GM18502 (cell line): Measurements from ENCODE around the gene ITCH.
"Not testable (repeated sequence)": the region's sequence is repeated elsewhere in the genome, so short reads cannot be mapped to it uniquely, and the experiment has no call there.

Source experiments
- ATAC-seq: cut with Tn5 transposase; IDR thresholded peaks from one replicate; pipeline ENCODE4 v1.9.1; 2021; ENCODE audit warnings: mild to moderate bottlenecking; ENCODE audit not compliant: unreplicated experiment, poor library complexity

Gene ITCH

GRCh38 chr20:34445177-34446065, 82.3 kb downstream of the ITCH start:
- no peak for ATAC-seq

DNA sequence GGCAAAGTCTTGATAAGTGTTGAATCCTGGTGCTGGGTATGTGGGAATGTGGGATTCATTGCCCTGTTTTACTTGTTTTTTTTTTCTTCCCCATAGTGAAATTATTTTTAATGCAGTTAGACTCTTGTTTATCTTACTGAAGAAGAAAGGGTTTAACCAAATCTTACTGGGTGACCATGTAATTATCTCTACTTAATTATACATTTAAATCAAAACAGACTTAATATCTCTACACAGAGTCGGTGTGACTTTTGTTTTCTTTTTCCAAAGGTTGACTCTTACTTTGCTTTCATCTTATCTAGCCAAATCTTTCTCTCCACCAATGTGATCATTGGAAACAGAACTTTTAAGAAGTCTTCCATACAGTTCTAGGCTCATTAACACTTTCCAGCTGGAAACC, 85.4 kb downstream of the ITCH start:
- ATAC-seq = no peak

DNA sequence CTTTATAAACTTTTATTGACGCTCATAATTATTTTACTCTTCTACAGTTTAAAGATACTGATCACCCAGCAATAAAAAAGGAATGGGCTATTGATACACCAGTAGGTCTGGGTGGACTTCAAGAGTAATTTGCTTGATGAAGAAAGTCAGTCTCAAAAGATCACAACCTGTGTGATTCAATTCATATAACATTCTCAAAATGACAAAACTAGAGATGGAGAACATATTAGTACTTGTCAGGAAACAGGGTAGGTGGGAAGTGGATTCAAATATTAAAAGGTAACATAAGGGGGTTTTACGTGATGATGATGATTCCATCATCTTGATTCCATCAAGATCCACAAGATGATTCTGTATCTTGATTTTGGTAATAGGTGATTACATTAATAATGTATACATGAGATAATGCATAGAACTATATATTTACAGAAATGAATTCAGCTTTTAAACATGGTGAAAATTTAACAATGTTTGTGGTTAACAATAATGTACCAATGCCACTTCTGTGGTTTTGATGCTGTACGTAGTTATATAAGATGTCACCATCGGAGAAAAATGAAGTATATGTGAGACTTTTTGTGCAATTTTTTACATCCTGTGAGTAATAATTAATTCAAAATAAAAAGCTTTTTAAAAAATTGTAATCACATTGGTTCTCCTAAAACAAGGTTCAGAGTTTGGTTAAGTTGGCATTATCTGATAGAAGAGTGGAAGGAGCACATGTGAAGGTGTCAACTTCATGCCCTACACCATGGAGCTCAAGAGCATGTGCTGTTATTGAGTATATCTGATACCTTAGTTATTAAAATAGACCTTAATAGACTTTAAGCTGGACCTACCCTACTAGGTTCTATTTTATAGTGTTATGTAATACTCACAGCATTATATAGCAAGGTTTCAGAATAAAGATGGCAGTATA, 86.9 kb downstream of the ITCH start:
- no peak for ATAC-seq

GRCh38 chr20:34452281-34452982, 89.4 kb downstream of the ITCH start:
- ATAC-seq = no peak

- no peak for ATAC-seq
Measured at GRCh38 chr20:34458631-34459030, 95.6 kb downstream of the ITCH start.

DNA sequence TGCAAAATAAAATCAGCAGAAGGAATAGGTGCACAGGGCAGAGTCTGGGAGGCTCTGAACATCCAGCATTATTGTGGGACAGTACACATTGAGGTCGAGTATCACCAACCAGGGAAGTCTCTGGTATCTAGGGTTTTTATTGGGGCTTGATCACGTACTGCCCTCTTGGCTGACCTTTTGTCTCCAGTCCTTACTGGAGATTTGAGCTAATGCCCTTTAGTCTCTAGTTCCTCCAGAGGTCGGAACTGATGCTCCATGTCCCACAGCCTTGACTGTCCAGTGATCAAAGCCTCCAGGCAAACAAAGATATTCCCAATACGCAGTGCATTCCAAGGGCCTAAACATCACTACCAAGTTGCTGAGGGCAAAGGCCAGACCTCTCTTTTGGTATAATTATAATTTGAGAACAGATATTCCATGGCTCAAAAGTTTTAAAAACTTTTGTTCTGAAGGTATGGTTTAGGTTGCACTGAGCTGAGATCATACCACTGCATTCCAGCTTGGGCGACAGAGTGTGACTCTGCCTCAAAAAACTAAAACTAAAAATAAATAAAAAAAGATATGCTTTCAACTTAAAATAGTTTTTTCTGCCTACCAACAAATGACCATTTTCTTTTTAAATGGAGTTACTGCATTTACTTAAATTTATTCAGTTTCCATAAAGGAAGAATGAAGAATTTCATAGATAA, 96.3 kb downstream of the ITCH start:
- ATAC-seq = no peak

DNA sequence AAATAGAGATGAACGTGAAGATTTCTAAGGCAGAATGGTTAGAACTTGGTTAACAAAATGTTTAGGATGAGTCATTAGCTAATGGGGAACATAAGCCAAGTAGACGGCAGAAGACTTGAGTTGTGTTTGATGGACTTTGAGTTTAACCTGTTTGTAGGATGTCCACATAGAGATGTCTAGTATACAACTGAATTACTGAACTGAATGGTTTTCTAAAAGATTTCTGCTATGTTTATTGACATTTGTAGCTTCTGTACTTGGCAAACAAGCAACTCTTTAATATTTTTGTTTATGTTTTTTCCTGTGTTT, 98.7 kb downstream of the ITCH start:
- ATAC-seq = no peak

GRCh38 chr20:34468951-34469350, 105.9 kb downstream of the ITCH start:
- ATAC-seq = no peak

DNA sequence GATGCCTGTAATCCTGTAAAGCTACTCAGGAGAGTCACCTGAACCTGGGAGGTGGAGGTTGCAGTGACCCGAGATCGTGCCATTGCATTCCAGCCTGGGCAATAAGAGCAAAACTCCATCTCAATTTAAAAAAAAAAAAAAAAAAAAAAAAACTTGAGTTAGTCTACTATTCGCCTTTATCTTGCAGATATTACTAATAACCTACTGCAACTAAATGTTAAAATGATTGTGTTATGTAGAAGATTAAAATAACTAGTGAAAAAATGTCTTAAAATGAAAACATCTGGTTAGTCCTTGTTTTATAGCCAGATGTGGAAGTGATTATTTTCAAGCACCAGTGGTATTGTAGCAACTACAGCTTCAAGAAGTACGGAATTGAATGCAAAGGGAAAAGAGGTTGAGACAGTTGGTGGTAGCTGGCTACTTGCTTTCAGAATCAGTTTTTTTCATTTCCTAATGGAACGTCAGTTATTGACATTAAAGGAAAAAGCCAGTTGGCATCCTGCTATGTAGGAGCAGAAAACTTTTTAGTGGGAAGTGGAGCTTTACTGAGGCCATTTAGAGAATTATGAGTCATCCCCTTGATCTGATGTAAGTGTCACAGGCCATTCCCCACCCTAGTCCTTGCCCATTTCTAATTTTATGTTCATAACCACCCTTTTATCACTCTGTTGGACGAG, 109.3 kb downstream of the ITCH start:
- ATAC-seq = no peak

- no peak for ATAC-seq
Measured at GRCh38 chr20:34473262-34473883, 110.3 kb downstream of the ITCH start.

GRCh38 chr20:34475979-34476736, 113.1 kb downstream of the ITCH start:
- no peak for ATAC-seq

DNA sequence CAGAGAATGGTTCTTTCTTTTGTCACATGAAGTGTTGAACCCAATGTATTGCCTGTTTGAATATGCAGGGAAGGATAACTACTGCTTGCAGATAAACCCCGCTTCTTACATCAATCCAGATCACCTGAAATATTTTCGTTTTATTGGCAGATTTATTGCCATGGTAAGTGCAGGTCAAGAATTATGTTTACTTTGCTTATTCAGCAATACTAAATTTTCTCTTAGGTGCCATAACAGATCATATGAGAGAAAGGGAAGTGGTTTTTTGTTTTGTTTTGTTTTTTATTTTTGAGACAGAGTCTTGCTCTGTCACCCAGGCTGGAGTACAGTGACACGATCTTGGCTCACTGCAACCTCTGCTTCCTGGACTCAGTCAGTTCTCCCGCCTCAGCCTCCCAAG, 116.6 kb downstream of the ITCH start:
- ATAC-seq = no peak

DNA sequence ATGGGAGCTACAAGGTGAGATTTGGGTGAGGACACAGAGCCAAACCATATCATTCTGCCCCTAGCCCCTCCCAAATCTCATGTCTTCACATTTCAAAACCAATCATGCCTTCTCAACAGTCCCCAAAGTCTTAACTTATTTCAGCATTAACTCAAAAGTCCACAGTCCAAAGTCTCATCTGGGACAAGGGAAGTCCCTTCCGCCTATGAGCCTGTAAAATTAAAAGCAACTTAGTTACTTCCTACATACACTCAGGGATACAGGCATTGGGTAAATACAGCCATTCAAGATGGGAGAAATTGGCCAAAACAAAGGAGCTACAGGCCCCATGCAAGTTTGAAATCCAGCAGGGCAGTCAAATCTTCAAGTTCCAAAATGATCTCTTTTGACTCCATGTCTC, 119.1 kb downstream of the ITCH start:
- not testable (repeated sequence) for ATAC-seq

- not testable (repeated sequence) for ATAC-seq
Measured at GRCh38 chr20:34483585-34484220, 120.6 kb downstream of the ITCH start.

DNA sequence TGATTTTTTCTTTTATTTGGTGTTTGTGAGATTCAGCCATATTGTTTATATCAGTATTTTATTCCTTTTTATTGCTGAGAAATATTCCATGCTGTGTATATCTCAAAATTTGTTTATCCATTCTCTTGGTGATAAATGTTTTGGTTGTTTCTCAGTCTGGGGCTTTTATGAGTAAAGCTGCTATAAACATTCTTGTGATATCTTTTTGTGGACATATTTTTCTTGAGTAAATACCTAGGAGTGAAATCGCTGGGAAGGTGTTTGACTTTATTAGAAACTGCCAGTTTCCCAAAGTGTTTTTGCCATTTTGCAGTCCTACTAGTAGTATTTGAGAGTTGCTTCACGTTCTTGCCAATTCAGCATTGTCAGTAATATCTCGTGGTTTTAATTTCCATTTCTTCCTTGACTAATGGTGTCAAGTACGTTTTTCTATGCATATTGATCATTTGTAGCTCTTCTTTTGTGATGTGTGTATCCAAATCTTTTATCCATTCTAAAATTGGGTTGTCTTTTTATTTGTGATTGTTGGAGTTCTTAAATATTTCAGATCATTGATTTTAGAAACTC, 122.1 kb downstream of the ITCH start:
- no peak for ATAC-seq

DNA sequence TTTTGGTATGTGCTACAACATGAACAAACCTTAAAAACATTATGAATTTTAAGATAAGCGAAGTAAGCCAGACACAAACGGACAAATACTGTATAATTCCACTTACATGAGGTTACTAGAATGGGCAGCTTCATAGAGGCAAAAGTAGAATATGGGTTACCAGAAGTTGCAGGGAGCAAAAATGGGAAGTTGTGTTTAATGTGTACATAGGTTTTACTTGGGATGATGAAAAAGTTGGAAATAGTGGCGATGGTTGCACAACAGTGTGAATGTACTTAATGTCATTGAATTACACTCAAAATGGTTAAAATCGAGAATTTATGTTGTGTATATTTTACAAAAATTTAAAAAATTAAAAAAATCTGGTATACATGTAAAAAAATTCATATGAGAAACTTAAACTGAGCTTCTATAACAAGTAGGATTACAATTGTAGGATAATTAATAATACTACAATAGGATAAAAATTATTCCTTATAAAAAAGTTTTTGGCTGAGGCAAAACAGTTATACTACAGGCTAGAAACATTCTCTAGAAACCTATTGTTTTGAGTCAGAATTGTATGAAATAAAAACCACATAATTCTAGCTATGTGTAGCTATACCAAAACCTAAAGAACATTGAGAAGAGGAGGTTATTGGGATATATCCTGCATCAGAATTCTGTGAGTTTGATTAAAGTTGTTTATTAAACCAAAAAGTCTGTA, 128.3 kb downstream of the ITCH start:
- no peak for ATAC-seq

- ATAC-seq = no peak
Measured at GRCh38 chr20:34491932-34492509, 128.9 kb downstream of the ITCH start.
